Uterine smooth muscle cell (primary cell): ENCODE data around the gene OR5H14. TPM values are rescaled to one million over a fixed set of nuclear protein-coding genes. Genes with fewer than 3 reads are reported as not detected.

Experiments
- total RNA-seq: library from RNA; depleted of rRNA; stranded (reverse); fragments of >200 nt; gene quantifications from 2 replicates; pipeline ENCODE4 v1.2.3, GENCODE V29; 2014

The OR5H14 gene
- total RNA-seq: not detected in 2 replicates

DNA sequence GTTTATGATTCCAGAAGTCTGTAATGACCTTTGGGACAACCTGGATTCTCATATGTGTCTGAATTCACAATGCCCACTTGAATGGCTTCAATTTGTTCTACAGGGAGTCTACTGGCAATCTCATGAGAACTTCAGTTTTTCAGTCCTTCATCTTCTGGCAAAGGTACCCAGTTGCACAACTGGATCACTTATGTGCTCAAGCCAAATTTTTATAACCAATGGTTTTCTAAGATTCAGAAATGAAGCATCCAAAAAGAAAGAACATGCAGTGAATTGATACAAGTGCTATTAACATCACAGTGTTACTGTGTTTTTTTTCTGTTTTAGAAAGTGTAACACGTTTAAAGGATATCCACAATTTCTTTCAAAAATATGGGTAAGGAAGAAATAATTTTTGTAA lies at the start of gene OR5H14:
Gene OR5H14 (plus strand): TSS at position 301 of the 400 bp plus-strand sequence. CDS start 1,907 bp downstream, outside the sequence.

GRCh38 chr3:98130421-98130820 lies 16.9 kb upstream of the OR5H14 start, which contains the start of gene OR5H1:
Gene OR5H1, plus strand, starts transcription at chr3:98130721. Its CDS starts 1,977 bp downstream, at chr3:98132698.

DNA sequence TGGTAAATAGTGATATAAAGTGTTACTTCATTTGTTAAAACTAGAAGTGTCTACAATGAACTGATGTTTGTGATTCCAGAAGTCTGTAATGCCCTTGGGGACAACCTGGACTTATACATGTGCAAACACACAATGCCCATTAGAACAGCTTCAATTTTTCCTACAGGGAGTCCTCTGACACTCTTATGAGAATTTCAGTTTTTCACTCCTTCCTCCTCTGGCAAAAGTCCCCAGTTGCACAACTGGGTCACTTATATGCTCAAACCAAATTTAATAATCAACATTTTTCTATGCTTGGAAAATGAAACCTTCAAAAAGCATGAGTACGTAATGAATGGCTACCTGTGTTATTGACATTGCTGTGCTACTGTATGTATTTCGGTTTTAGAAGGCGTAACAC lies 19.1 kb downstream of the OR5H14 start, which contains the start of gene OR5H15:
Gene OR5H15 (plus strand): TSS at position 301 of the 400 bp plus-strand sequence. CDS start 2,004 bp downstream, outside the sequence.

Other genes with a start within 250 kb of the OR5H14 start
- gene RIOX2, start 175.0 kb upstream of the OR5H14 start, total RNA-seq: 31.3 and 38.2 TPM in 2 replicates
- gene GABRR3, start 112.2 kb upstream of the OR5H14 start, total RNA-seq: not detected in 2 replicates
- not detected in 2 replicates for gene OR5AC2, start 60.3 kb upstream of the OR5H14 start, total RNA-seq
- under 0.01 TPM in 1 of 2 replicates, not detected in the other for gene OR5H1, start 16.8 kb upstream of the OR5H14 start, total RNA-seq
- not detected in 2 replicates for gene OR5H15, start 19.2 kb downstream of the OR5H14 start, total RNA-seq
- gene OR5H6, start 116.8 kb downstream of the OR5H14 start, total RNA-seq: not detected in 2 replicates
- not detected in 2 replicates for gene OR5H2, start 135.0 kb downstream of the OR5H14 start, total RNA-seq
- gene OR5K4, start 206.4 kb downstream of the OR5H14 start, total RNA-seq: not detected in 2 replicates
- gene OR5K3, start 243.2 kb downstream of the OR5H14 start, total RNA-seq: not detected in 2 replicates